K562 (cell line): ENCODE data around the gene ERFL. TPM values are rescaled to one million over a fixed set of nuclear protein-coding genes. Genes with fewer than 3 reads are reported as not detected.
A peak's percentile ranks its signal among the peaks of the same experiment; 100 is the strongest.

ENCODE experiments used
- ADNP ChIP-seq: fragments of 200-800 bp; sonication (Bioruptor generic); IDR thresholded peaks from 2 replicates; pipeline ENCODE4 v1.6.1; 2016; ENCODE audit warnings: missing genetic modification characterization, missing compliant biosample characterization
- DACH1 ChIP-seq: fragments of 450-650 bp; IDR thresholded peaks from 2 replicates; pipeline ENCODE4 v1.6.1; 2018; ENCODE audit not compliant: partially characterized antibody
- HDAC1 ChIP-seq, 2 experiments: fragments of 450-650 bp; IDR thresholded peaks; 2 replicates each; pipeline ENCODE4 v1.6.1; 2016 to 2017; ENCODE audit warnings: inconsistent platforms in 1 of 2, mild to moderate bottlenecking in 1 of 2, moderate library complexity in 1 of 2
- KDM1A ChIP-seq, 2 experiments: fragments of 450-650 bp; IDR thresholded peaks; 2 replicates each; pipeline ENCODE4 v1.6.1; 2016; ENCODE audit warnings: mild to moderate bottlenecking in 2 of 2
- LCOR ChIP-seq: sonication (generic); formaldehyde crosslinking; IDR thresholded peaks from 2 replicates; pipeline ENCODE4 v1.8.0; 2022; ENCODE audit warnings: mild to moderate bottlenecking, missing genetic modification reagents
- PHF20 ChIP-seq: fragments of 450-650 bp; IDR thresholded peaks from 2 replicates; pipeline ENCODE4 v1.6.1; 2018; ENCODE audit not compliant: partially characterized antibody
- SMARCA5 ChIP-seq: fragments of 450-650 bp; IDR thresholded peaks from 2 replicates; pipeline ENCODE4 v1.6.1; 2016
- TOE1 ChIP-seq, 2 experiments: fragments of 450-650 bp in 1 of 2; sonication (generic) in 1 of 2; formaldehyde crosslinking in 1 of 2; IDR thresholded peaks; 2 replicates each; pipeline versions ENCODE4 v1.7.1 to v1.8.0; 2016 to 2022; ENCODE audit warnings: borderline replicate concordance in 2 of 2, mild to moderate bottlenecking in 2 of 2, antibody characterized with exemption in 1 of 2, inconsistent platforms in 1 of 2, low read depth in 1 of 2, missing genetic modification reagents in 1 of 2, moderate library complexity in 1 of 2
- ZNF263 ChIP-seq: sonication (generic); formaldehyde crosslinking; IDR thresholded peaks from 2 replicates; pipeline ENCODE4 v1.8.0; 2022; ENCODE audit warnings: mild to moderate bottlenecking, missing genetic modification reagents, borderline replicate concordance
- ZNF77 ChIP-seq: fragments of 250-450 bp; sonication (Bioruptor Pico); IDR thresholded peaks from 2 replicates; pipeline ENCODE4 v1.5.0; 2020
- polyA plus RNA-seq, 8 experiments: library from polyadenylated mRNA; depleted of rRNA in 4 of 8; stranded (reverse) in 5 of 8; unstranded in 3 of 8; fragments of >200 nt; fragmentation: Nextera tagmentation in 2 of 8; fragmentation: Illumina TruSeq in 1 of 8; extraction: Ambion mirVana in 2 of 8; extraction: Trizol in 1 of 8; gene quantifications; 2 replicates each; pipeline versions ENCODE4 v1.2.1 to v1.2.3, GENCODE V29; 2011 to 2014; ENCODE audit warnings: inconsistent platforms in 1 of 8, missing spikeins in 1 of 8
- total RNA-seq, 7 experiments: library from RNA; depleted of rRNA in 6 of 7; stranded (reverse); fragments of >200 nt in 6 of 7; fragmentation: Illumina TruSeq in 2 of 7; extraction: Trizol in 2 of 7; gene quantifications; 2 replicates each; pipeline versions ENCODE4 v1.2.1 to v1.2.3, GENCODE V29; 2011 to 2021; ENCODE audit warnings: low replicate concordance in 1 of 7
- TF ChIP-seq, protein P1 (sequence below): fragments of 450-650 bp; IDR thresholded peaks from 2 replicates; pipeline ENCODE4 v1.6.1; 2016; ENCODE audit warnings: antibody characterized with exemption
- TF ChIP-seq, protein P2 (sequence below): fragments of 250-450 bp; sonication (Bioruptor Pico); IDR thresholded peaks from 2 replicates; pipeline ENCODE4 v1.4.0; 2020

The ERFL gene
- total and polyA plus RNA-seq, 9 of the 15 experiments (the other 6 are each of a cell fraction or from before 2014, with no cell fraction given) = 0.07 to 0.75 (median 0.32) TPM; not detected in 4

DNA sequence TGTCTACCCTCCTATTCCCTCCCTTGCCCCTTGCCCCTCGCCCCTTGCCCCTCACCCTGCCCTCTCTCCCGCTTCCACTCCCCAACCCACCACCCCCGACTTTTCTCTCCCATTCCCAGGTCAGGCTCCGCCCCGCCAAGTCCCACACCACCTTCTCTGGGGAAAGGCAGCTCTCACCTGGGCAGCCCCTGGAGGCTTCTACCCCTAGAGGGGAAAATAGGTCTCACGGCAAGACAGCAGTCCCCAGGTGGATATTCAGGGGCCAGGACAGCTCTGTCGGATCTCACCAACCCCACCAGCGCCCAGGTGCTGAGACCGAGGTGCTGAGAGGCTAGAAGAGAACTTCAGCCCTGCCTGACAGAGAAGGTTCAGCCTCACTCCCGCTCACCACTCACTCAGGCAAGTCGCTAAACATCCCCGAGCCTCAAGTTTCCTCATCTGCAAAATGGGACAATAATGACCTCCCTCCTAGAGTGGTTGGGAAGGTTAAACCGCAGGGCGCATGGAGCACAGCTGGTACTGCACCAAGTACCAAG lies 1.4 kb upstream of the ERFL start (continued):
- TF ChIP-seq TOE1 (IDR thresholded peaks at IDR 0.05; ENCODE audit: borderline replicate concordance) (0 out of 2 replicates have a peak, but pooled peaks have one; percentile 12), TOE1 (CRISPR knock-in tag; IDR thresholded peaks at IDR 0.05; ENCODE audit: borderline replicate concordance, low read depth) (no peak), HDAC1 (IDR thresholded peaks at IDR 0.05) (peak in 1 of 2 experiments; percentile 68; a peak in 1 of 4 replicates), ADNP (peak; percentile 93), LCOR (0 out of 2 replicates have a peak, but pooled peaks have one; percentile 41), ZNF263 (CRISPR knock-in tag) (no peak), ZNF77 (CRISPR knock-in tag) (no peak), SMARCA5 (peak; percentile 89), DACH1 (peak; percentile 10), KDM1A (IDR thresholded peaks at IDR 0.05) (peak; percentile 91 to 92), PHF20 (peak; percentile 62)
- TF ChIP-seq, protein P1, sequence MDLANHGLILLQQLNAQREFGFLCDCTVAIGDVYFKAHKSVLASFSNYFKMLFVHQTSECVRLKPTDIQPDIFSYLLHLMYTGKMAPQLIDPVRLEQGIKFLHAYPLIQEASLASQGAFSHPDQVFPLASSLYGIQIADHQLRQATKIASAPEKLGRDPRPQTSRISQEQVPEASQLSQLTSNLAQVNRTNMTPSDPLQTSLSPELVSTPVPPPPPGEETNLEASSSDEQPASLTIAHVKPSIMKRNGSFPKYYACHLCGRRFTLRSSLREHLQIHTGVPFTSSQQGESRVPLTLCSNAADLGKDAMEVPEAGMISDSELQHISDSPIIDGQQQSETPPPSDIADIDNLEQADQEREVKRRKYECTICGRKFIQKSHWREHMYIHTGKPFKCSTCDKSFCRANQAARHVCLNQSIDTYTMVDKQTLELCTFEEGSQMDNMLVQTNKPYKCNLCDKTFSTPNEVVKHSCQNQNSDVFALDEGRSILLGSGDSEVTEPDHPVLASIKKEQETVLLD = no peak
- TF ChIP-seq, protein P2, sequence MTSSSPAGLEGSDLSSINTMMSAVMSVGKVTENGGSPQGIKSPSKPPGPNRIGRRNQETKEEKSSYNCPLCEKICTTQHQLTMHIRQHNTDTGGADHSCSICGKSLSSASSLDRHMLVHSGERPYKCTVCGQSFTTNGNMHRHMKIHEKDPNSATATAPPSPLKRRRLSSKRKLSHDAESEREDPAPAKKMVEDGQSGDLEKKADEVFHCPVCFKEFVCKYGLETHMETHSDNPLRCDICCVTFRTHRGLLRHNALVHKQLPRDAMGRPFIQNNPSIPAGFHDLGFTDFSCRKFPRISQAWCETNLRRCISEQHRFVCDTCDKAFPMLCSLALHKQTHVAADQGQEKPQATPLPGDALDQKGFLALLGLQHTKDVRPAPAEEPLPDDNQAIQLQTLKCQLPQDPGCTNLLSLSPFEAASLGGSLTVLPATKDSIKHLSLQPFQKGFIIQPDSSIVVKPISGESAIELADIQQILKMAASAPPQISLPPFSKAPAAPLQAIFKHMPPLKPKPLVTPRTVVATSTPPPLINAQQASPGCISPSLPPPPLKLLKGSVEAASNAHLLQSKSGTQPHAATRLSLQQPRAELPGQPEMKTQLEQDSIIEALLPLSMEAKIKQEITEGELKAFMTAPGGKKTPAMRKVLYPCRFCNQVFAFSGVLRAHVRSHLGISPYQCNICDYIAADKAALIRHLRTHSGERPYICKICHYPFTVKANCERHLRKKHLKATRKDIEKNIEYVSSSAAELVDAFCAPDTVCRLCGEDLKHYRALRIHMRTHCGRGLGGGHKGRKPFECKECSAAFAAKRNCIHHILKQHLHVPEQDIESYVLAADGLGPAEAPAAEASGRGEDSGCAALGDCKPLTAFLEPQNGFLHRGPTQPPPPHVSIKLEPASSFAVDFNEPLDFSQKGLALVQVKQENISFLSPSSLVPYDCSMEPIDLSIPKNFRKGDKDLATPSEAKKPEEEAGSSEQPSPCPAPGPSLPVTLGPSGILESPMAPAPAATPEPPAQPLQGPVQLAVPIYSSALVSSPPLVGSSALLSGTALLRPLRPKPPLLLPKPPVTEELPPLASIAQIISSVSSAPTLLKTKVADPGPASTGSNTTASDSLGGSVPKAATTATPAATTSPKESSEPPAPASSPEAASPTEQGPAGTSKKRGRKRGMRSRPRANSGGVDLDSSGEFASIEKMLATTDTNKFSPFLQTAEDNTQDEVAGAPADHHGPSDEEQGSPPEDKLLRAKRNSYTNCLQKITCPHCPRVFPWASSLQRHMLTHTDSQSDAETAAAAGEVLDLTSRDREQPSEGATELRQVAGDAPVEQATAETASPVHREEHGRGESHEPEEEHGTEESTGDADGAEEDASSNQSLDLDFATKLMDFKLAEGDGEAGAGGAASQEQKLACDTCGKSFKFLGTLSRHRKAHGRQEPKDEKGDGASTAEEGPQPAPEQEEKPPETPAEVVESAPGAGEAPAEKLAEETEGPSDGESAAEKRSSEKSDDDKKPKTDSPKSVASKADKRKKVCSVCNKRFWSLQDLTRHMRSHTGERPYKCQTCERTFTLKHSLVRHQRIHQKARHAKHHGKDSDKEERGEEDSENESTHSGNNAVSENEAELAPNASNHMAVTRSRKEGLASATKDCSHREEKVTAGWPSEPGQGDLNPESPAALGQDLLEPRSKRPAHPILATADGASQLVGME (CRISPR knock-in tag) = no peak
